Stomach (tissue), 4 donors: ENCODE measurements around the gene KLHL36.

Source experiments
- POLR2A ChIP-seq, 4 donors: fragments of 450-650 bp; IDR thresholded peaks; one replicate each; pipeline ENCODE4 v1.6.1; 2016; ENCODE audit warnings: antibody characterized with exemption in 4 of 4, control low read depth in 2 of 4, mild to moderate bottlenecking in 1 of 4, moderate library complexity in 1 of 4
- TF ChIP-seq, protein P1 (sequence below), 7 experiments: fragments of 450-650 bp in 4 of 7; fragments of 200-600 bp in 3 of 7; sonication (generic) in 3 of 7; IDR thresholded peaks; one replicate each; pipeline ENCODE4 v1.5.1; 2016 to 2019; ENCODE audit warnings: antibody characterized with exemption in 7 of 7, control low read depth in 2 of 7, mild to moderate bottlenecking in 1 of 7

- TF ChIP-seq, protein P1, sequence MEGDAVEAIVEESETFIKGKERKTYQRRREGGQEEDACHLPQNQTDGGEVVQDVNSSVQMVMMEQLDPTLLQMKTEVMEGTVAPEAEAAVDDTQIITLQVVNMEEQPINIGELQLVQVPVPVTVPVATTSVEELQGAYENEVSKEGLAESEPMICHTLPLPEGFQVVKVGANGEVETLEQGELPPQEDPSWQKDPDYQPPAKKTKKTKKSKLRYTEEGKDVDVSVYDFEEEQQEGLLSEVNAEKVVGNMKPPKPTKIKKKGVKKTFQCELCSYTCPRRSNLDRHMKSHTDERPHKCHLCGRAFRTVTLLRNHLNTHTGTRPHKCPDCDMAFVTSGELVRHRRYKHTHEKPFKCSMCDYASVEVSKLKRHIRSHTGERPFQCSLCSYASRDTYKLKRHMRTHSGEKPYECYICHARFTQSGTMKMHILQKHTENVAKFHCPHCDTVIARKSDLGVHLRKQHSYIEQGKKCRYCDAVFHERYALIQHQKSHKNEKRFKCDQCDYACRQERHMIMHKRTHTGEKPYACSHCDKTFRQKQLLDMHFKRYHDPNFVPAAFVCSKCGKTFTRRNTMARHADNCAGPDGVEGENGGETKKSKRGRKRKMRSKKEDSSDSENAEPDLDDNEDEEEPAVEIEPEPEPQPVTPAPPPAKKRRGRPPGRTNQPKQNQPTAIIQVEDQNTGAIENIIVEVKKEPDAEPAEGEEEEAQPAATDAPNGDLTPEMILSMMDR (IDR thresholded peaks at IDR 0.05) = no peak
- TF ChIP-seq POLR2A (IDR thresholded peaks at IDR 0.05) = no peak
Observed at GRCh38 chr16:84616515-84616914, 31.8 kb upstream of the KLHL36 start.
